MM.1S (cell line): ENCODE data around the gene PTMS.

Source experiments
- EZH2 ChIP-seq: fragments of 300-600 bp; sonication (generic); optimal IDR thresholded peaks from 2 replicates; pipeline ENCODE3; 2017; ENCODE audit warnings: low read depth, mild to moderate bottlenecking, antibody characterized with exemption, low read length, mixed read lengths
- EZH2phosphoT487 ChIP-seq: fragments of 300-600 bp; sonication (generic); IDR thresholded peaks from 2 replicates; pipeline ENCODE4 v1.6.1; 2018; ENCODE audit warnings: antibody characterized with exemption, low read length
- TF ChIP-seq, protein P1 (sequence below): fragments of 300-600 bp; sonication (generic); IDR thresholded peaks from 2 replicates; pipeline ENCODE4 v1.5.1; 2016; ENCODE audit warnings: antibody characterized with exemption, low read length, mixed read lengths

DNA sequence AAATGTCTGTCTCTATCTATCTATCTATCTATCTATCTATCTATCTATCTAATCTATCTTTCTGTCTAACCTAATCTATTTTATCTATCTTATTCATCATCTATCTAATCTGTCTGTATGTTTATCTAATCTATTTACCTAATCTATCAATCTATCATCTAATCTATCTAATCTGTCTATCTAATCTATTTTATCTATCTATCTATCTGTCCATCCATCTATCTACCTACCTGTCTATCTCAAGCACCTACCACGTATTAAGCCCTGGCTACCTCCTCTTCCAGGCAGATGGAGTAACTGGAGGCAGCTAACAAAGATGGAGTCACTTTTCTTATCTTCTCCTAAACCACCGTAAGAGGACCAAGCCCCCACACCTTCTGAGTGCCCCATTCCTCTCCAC lies 28.9 kb downstream of the PTMS start:
- TF ChIP-seq, protein P1, sequence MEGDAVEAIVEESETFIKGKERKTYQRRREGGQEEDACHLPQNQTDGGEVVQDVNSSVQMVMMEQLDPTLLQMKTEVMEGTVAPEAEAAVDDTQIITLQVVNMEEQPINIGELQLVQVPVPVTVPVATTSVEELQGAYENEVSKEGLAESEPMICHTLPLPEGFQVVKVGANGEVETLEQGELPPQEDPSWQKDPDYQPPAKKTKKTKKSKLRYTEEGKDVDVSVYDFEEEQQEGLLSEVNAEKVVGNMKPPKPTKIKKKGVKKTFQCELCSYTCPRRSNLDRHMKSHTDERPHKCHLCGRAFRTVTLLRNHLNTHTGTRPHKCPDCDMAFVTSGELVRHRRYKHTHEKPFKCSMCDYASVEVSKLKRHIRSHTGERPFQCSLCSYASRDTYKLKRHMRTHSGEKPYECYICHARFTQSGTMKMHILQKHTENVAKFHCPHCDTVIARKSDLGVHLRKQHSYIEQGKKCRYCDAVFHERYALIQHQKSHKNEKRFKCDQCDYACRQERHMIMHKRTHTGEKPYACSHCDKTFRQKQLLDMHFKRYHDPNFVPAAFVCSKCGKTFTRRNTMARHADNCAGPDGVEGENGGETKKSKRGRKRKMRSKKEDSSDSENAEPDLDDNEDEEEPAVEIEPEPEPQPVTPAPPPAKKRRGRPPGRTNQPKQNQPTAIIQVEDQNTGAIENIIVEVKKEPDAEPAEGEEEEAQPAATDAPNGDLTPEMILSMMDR: no peak
- TF ChIP-seq EZH2: no peak
- no peak for TF ChIP-seq EZH2phosphoT487
